OCI-LY7 (cell line): ENCODE results near the gene C2CD4D. TPM values are rescaled to one million over a fixed set of nuclear protein-coding genes. Genes with fewer than 3 reads are reported as not detected.

Experiments
- BruUV-seq: library from RNA; stranded (reverse); fragments of 400-500 nt; replicated peaks from 2 replicates; lab custom pipeline; 2021; lab: Mats Ljungman, UMichigan
- CTCF ChIA-PET: fragments of 300-600 bp; sonication (Branson Sonifier 250); formaldehyde crosslinking; loops from one replicate; lab custom pipeline; 2022; ENCODE audit warnings: antibody characterized with exemption; ENCODE audit not compliant: unreplicated experiment; lab: Charles Lee
- POLR2A ChIA-PET: fragments of 300-600 bp; sonication (Branson Sonifier 250); formaldehyde crosslinking; loops from one replicate; lab custom pipeline; 2022; ENCODE audit warnings: antibody characterized with exemption; lab: Charles Lee
- DNase-seq: peaks from one replicate; pipeline ENCODE4 v3.0.0-alpha.2; 2015; ENCODE audit warnings: low spot score
- H2AFZ ChIP-seq: fragments of 200-600 bp; sonication (generic), shearing (Covaris generic); 2 replicates; pipeline ENCODE4 v1.6.1; 2014; ENCODE audit warnings: mild to moderate bottlenecking, antibody characterized with exemption, low read length, moderate library complexity
- H3K27ac ChIP-seq: fragments of 200-600 bp; sonication (generic); 2 replicates; pipeline ENCODE4 v1.5.1; 2014; ENCODE audit warnings: mixed run types, low read depth, mild to moderate bottlenecking, moderate library complexity, low read length, inconsistent platforms; ENCODE audit not compliant: poor library complexity, severe bottlenecking
- H3K36me3 ChIP-seq: fragments of 200-600 bp; sonication (generic); 2 replicates; pipeline ENCODE4 v1.6.1; 2014; ENCODE audit warnings: mild to moderate bottlenecking, antibody characterized with exemption, low read length, moderate library complexity, mixed read lengths; ENCODE audit not compliant: insufficient read depth
- H3K4me1 ChIP-seq: fragments of 200-600 bp; sonication (generic); 2 replicates; pipeline ENCODE4 v1.5.1; 2014; ENCODE audit warnings: mild to moderate bottlenecking, low read length; ENCODE audit not compliant: insufficient read depth, poor library complexity, severe bottlenecking
- H3K4me2 ChIP-seq: fragments of 200-600 bp; sonication (generic); 2 replicates; pipeline ENCODE4 v1.6.1; 2014; ENCODE audit warnings: mild to moderate bottlenecking, low read length
- H3K4me3 ChIP-seq: fragments of 200-600 bp; sonication (generic); 2 replicates; pipeline ENCODE4 v1.5.1; 2014; ENCODE audit warnings: mild to moderate bottlenecking, low read depth, low read length; ENCODE audit not compliant: poor library complexity, severe bottlenecking
- H3K79me2 ChIP-seq: fragments of 200-600 bp; sonication (generic); 2 replicates; pipeline ENCODE4 v1.6.1; 2016; ENCODE audit warnings: low read depth, mild to moderate bottlenecking, low read length, moderate library complexity, mixed read lengths; ENCODE audit not compliant: insufficient read depth
- H3K9me2 ChIP-seq: fragments of 200-600 bp; sonication (generic); 2 replicates; pipeline ENCODE4 v1.6.1; 2016; ENCODE audit warnings: mild to moderate bottlenecking, low read length, mixed read lengths; ENCODE audit not compliant: insufficient read depth
- H3K9me3 ChIP-seq: fragments of 200-600 bp; sonication (generic); 2 replicates; pipeline ENCODE4 v1.6.1; 2014; ENCODE audit warnings: mild to moderate bottlenecking, mixed run types, low read length, mixed read lengths
- H4K20me1 ChIP-seq: fragments of 200-600 bp; sonication (generic); 2 replicates; pipeline ENCODE4 v1.6.1; 2014; ENCODE audit warnings: mild to moderate bottlenecking, antibody characterized with exemption, low read length, moderate library complexity, mixed read lengths; ENCODE audit not compliant: insufficient read depth
- EZH2phosphoT487 ChIP-seq: fragments of 200-600 bp; sonication (generic); IDR thresholded peaks from 2 replicates; pipeline ENCODE4 v1.6.1; 2018; ENCODE audit warnings: low read depth, borderline replicate concordance, mild to moderate bottlenecking, mixed run types, antibody characterized with exemption, low read length, moderate library complexity, mixed read lengths
- intact Hi-C: fragments of 100-400 bp; cut with micrococcal nuclease; formaldehyde crosslinking; loops from one replicate; pipeline ENCODE4 v1.10.0; 2022; ENCODE audit not compliant: unreplicated experiment
- total RNA-seq, 2 experiments: library from RNA; depleted of rRNA in 1 of 2; stranded (reverse); fragments of >200 nt in 1 of 2; shearing (Covaris generic) in 1 of 2; gene quantifications; 2 replicates each; pipeline ENCODE4 v1.2.3, GENCODE V29; 2014 to 2022
- TF ChIP-seq, protein P1 (sequence below): fragments of 200-600 bp; sonication (generic); conservative IDR thresholded peaks from 2 replicates; pipeline ENCODE4 v1.5.1; 2014; ENCODE audit warnings: mild to moderate bottlenecking, antibody characterized with exemption, low read length, moderate library complexity, mixed read lengths

The C2CD4D gene
- total RNA-seq, 2 experiments from 2014 or later: not detected

DNA sequence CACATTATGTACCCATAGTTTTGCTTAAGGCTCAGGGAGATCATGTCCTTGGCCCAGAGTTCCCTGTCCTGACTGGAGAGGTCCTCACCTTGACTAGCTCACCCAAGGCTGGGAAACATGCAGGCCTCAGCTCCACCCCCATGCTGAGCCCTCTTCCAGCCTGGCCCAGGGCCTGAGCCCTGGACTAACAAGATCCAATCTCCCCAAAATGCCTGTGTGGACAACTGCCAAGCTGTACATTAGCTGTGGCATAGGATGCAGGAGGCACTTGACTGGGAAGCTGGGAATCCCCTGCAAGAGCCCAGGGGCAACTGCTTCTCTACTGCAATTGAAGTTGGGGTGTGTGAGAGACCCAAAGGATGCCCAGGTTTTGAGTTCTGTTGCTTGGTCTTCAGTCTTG lies 36.5 kb downstream of the C2CD4D start:
- Histone ChIP-seq H4K20me1 (no peaks in the 10 kb centered on the region), H3K9me3 (no peaks in the 10 kb centered on the region), H3K79me2 (no peaks in the 10 kb centered on the region), H2AFZ (no peak overlapping the region), H3K4me1 (peaks cover 8% of the 10 kb centered on the region), H3K9me2 (no peaks in the 10 kb centered on the region), H3K4me2 (no peak overlapping the region), H3K4me3 (no peak overlapping the region), H3K27ac (no peak overlapping the region), H3K36me3 (no peaks in the 10 kb centered on the region)
- TF ChIP-seq EZH2phosphoT487: no peak
- TF ChIP-seq, protein P1, sequence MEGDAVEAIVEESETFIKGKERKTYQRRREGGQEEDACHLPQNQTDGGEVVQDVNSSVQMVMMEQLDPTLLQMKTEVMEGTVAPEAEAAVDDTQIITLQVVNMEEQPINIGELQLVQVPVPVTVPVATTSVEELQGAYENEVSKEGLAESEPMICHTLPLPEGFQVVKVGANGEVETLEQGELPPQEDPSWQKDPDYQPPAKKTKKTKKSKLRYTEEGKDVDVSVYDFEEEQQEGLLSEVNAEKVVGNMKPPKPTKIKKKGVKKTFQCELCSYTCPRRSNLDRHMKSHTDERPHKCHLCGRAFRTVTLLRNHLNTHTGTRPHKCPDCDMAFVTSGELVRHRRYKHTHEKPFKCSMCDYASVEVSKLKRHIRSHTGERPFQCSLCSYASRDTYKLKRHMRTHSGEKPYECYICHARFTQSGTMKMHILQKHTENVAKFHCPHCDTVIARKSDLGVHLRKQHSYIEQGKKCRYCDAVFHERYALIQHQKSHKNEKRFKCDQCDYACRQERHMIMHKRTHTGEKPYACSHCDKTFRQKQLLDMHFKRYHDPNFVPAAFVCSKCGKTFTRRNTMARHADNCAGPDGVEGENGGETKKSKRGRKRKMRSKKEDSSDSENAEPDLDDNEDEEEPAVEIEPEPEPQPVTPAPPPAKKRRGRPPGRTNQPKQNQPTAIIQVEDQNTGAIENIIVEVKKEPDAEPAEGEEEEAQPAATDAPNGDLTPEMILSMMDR: no peak
- CTCF ChIA-PET: no interaction called here
- POLR2A ChIA-PET: no interaction called here
- intact Hi-C loops: no loop called here
- DNase-seq: no peak
- BruUV-seq: no TSS peak

DNA sequence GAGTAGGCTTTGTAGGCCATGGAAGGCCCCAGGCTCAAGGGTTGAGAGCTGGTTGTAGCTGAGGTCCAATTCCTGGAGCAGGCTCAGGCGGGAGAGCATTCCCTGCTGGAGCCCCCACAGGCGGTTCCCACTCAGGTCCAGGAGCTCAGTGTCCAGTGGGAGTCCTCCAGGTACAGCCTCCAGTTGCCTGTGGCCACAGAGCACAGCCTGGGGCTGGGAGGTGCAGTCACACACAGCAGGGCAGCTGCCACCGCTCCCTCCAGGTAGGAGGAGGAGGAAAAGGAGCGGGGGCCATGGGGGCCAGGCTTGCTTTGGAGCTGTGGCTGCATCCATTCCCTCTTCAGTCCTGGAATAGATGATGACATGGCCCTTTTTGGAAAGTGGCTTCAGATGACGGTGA lies 37.2 kb downstream of the C2CD4D start:
- H3K27ac ChIP-seq: no peak overlapping the region
- H3K9me3 ChIP-seq: no peaks in the 10 kb centered on the region
- no peaks in the 10 kb centered on the region for H4K20me1 ChIP-seq
- H2AFZ ChIP-seq: no peak overlapping the region
- H3K36me3 ChIP-seq: no peaks in the 10 kb centered on the region
- no peaks in the 10 kb centered on the region for H3K79me2 ChIP-seq
- H3K4me2 ChIP-seq: no peak overlapping the region
- no TSS peak for BruUV-seq
- H3K4me1 ChIP-seq: peaks cover 8% of the 10 kb centered on the region
- ChIA-PET CTCF (no interaction called here), POLR2A (no interaction called here)
- no peaks in the 10 kb centered on the region for H3K9me2 ChIP-seq
- intact Hi-C loops: no loop called here
- H3K4me3 ChIP-seq: no peak overlapping the region
- no peak for TF ChIP-seq EZH2phosphoT487
- TF ChIP-seq, protein P1: no peak
- no peak for DNase-seq

DNA sequence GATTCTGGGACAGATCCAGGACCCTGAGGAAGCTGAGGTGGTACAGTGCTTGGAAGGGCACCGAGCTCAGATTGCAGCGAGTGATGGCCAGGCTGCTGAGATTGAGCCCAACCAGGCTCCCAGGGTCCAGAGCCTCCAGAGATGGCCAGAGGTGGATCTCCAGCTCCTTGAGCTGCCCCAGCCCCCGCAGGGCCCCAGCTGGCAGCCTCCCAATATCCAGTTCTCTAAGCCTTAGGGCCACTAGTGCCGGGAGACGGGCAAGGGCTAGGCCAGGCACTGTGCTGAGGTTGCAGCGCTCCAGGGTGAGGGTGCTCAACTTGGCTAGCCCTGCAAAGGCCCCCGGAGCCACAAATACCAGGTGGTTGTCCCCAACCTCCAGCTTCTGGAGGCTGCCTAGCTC lies 37.8 kb downstream of the C2CD4D start:
- BruUV-seq: no TSS peak
- Histone ChIP-seq H3K9me3 (no peaks in the 10 kb centered on the region), H3K4me1 (peaks cover 8% of the 10 kb centered on the region), H3K36me3 (no peaks in the 10 kb centered on the region), H3K79me2 (no peaks in the 10 kb centered on the region), H2AFZ (no peak overlapping the region), H3K27ac (no peak overlapping the region), H3K9me2 (no peaks in the 10 kb centered on the region), H3K4me3 (no peak overlapping the region), H4K20me1 (no peaks in the 10 kb centered on the region), H3K4me2 (no peak overlapping the region)
- ChIA-PET POLR2A (no interaction called here), CTCF (no interaction called here)
- intact Hi-C loops: no loop called here
- DNase-seq: no peak
- TF ChIP-seq EZH2phosphoT487: no peak
- TF ChIP-seq, protein P1: no peak
